GM23338 (cell line): ENCODE data around the gene GNB4. TPM values are rescaled to one million over a fixed set of nuclear protein-coding genes. Genes with fewer than 3 reads are reported as not detected.

Experiments used
- ATAC-seq: fragments of 200-7000 bp; cut with Tn5 transposase; 3 replicates; pipeline ENCODE4 v1.9.1; 2020
- DNase-seq: peaks from one replicate; pipeline ENCODE4 v3.0.0-alpha.2; 2015; ENCODE audit warnings: low spot score
- H2AFZ ChIP-seq: fragments of 200-600 bp; sonication (generic); 2 replicates; pipeline ENCODE4 v1.8.0; 2016; ENCODE audit warnings: antibody characterized with exemption, mild to moderate bottlenecking, moderate library complexity
- H3F3A ChIP-seq: fragments of 200-600 bp; sonication (generic); replicated peaks from 2 replicates; pipeline ENCODE4 v1.8.0; 2017; ENCODE audit warnings: antibody characterized with exemption, mixed run types, low read depth
- H3K27ac ChIP-seq: fragments of 200-600 bp; sonication (generic); 2 replicates; pipeline ENCODE4 v1.6.1; 2016; ENCODE audit warnings: low read depth
- H3K27me3 ChIP-seq: fragments of 200-600 bp; sonication (generic); 2 replicates; pipeline ENCODE4 v1.8.0; 2016; ENCODE audit warnings: mild to moderate bottlenecking, mixed run types, moderate library complexity; ENCODE audit not compliant: insufficient read depth
- H3K36me3 ChIP-seq: fragments of 200-600 bp; sonication (generic); 2 replicates; pipeline ENCODE4 v1.8.0; 2016; ENCODE audit warnings: mild to moderate bottlenecking; ENCODE audit not compliant: insufficient read depth
- H3K4me1 ChIP-seq: fragments of 200-600 bp; sonication (generic); 2 replicates; pipeline ENCODE4 v1.8.0; 2016; ENCODE audit warnings: mild to moderate bottlenecking, moderate library complexity; ENCODE audit not compliant: insufficient read depth
- H3K4me2 ChIP-seq: fragments of 200-600 bp; sonication (generic); 2 replicates; pipeline ENCODE4 v1.7.1; 2017; ENCODE audit warnings: mixed run types
- H3K4me3 ChIP-seq: fragments of 200-600 bp; sonication (generic); 2 replicates; pipeline ENCODE4 v1.6.1; 2016; ENCODE audit warnings: mixed run types
- H3K79me2 ChIP-seq: fragments of 200-600 bp; sonication (generic); replicated peaks from 2 replicates; pipeline ENCODE4 v1.8.0; 2017; ENCODE audit warnings: mild to moderate bottlenecking; ENCODE audit not compliant: insufficient read depth
- H3K9me2 ChIP-seq: fragments of 200-600 bp; sonication (generic); 2 replicates; pipeline ENCODE4 v1.8.0; 2017; ENCODE audit not compliant: insufficient read depth
- H4K20me1 ChIP-seq: fragments of 200-600 bp; sonication (generic); replicated peaks from 2 replicates; pipeline ENCODE4 v1.8.0; 2017; ENCODE audit warnings: mild to moderate bottlenecking; ENCODE audit not compliant: insufficient read depth
- H3K27ac Mint-ChIP-seq: 2 replicates; pipeline ENCODE4 v1.8.0; 2020; ENCODE audit warnings: inconsistent platforms, mild to moderate bottlenecking, moderate library complexity, mixed read lengths
- H3K27me3 Mint-ChIP-seq: 3 replicates; pipeline ENCODE4 v1.8.0; 2022; ENCODE audit warnings: low read depth, mild to moderate bottlenecking, moderate library complexity, mixed read lengths, inconsistent platforms; ENCODE audit not compliant: insufficient read depth, poor library complexity
- H3K36me3 Mint-ChIP-seq: 3 replicates; pipeline ENCODE4 v1.8.0; 2021; ENCODE audit warnings: low read depth, mild to moderate bottlenecking, inconsistent platforms, moderate library complexity, mixed read lengths
- H3K4me1 Mint-ChIP-seq: 3 replicates; pipeline ENCODE4 v1.8.0; 2020; ENCODE audit warnings: mild to moderate bottlenecking, inconsistent platforms, mixed read lengths
- H3K4me3 Mint-ChIP-seq: 3 replicates; pipeline ENCODE4 v1.8.0; 2021; ENCODE audit warnings: moderate library complexity, mild to moderate bottlenecking, inconsistent platforms, mixed read lengths
- H3K9me3 Mint-ChIP-seq: 3 replicates; pipeline ENCODE4 v1.8.0; 2020; ENCODE audit warnings: moderate library complexity, mild to moderate bottlenecking, inconsistent platforms, mixed read lengths
- CREB1 ChIP-seq: fragments of 250-450 bp; sonication (Bioruptor Pico); IDR thresholded peaks from 2 replicates; pipeline ENCODE4 v1.5.0; 2020; ENCODE audit warnings: low read depth, mild to moderate bottlenecking, moderate library complexity
- EZH2 ChIP-seq: fragments of 200-600 bp; sonication (generic); IDR thresholded peaks from one replicate; pipeline ENCODE4 v1.8.0; 2017; ENCODE audit warnings: antibody characterized with exemption, mild to moderate bottlenecking, low read depth; ENCODE audit not compliant: unreplicated experiment
- EZH2phosphoT487 ChIP-seq: fragments of 200-600 bp; sonication (generic); IDR thresholded peaks from one replicate; pipeline ENCODE4 v1.8.1; 2018; ENCODE audit warnings: antibody characterized with exemption; ENCODE audit not compliant: unreplicated experiment
- JUNB ChIP-seq: IDR thresholded peaks from one replicate; pipeline ENCODE4 v1.6.1; 2016; ENCODE audit warnings: antibody characterized with exemption; ENCODE audit not compliant: unreplicated experiment
- NANOG ChIP-seq: IDR thresholded peaks from 2 replicates; pipeline ENCODE4 v1.6.1; 2016; ENCODE audit warnings: antibody characterized with exemption, borderline replicate concordance
- POLR2AphosphoS5 ChIP-seq: IDR thresholded peaks from 2 replicates; pipeline ENCODE4 v1.6.1; 2016; ENCODE audit warnings: antibody characterized with exemption, low read depth
- REST ChIP-seq: IDR thresholded peaks from one replicate; pipeline ENCODE4 v1.6.1; 2018; ENCODE audit warnings: antibody characterized with exemption; ENCODE audit not compliant: unreplicated experiment
- STAT1 ChIP-seq: IDR thresholded peaks from one replicate; pipeline ENCODE4 v1.6.1; 2016; ENCODE audit warnings: antibody characterized with exemption; ENCODE audit not compliant: unreplicated experiment
- ZNF114 ChIP-seq: fragments of 250-450 bp; sonication (Bioruptor Pico); IDR thresholded peaks from 2 replicates; pipeline ENCODE4 v1.5.0; 2020; ENCODE audit warnings: mild to moderate bottlenecking, moderate library complexity
- ZNF331 ChIP-seq: fragments of 250-450 bp; sonication (Bioruptor Pico); IDR thresholded peaks from 2 replicates; pipeline ENCODE4 v1.5.0; 2020; ENCODE audit warnings: low read depth, mild to moderate bottlenecking, moderate library complexity
- ZNF462 ChIP-seq: fragments of 250-450 bp; sonication (Bioruptor Pico); IDR thresholded peaks from 2 replicates; pipeline ENCODE4 v1.5.0; 2020; ENCODE audit warnings: mild to moderate bottlenecking, moderate library complexity
- polyA plus RNA-seq: library from polyadenylated mRNA; unstranded; fragments of >200 nt; fragmentation: Nextera tagmentation; extraction: Ambion mirVana; gene quantifications from 2 replicates; pipeline ENCODE4 v1.2.1, GENCODE V29; 2016
- total RNA-seq: library from RNA; depleted of rRNA; stranded (reverse); fragments of >200 nt; shearing (Covaris generic); gene quantifications from 2 replicates; pipeline ENCODE4 v1.2.3, GENCODE V29; 2014
- TF ChIP-seq, protein P1 (sequence below), 2 experiments: fragments of 200-600 bp in 1 of 2; sonication (generic) in 1 of 2; conservative IDR thresholded peaks; 2 replicates each; pipeline versions ENCODE4 v1.5.1 to v1.6.1; 2016 to 2017; ENCODE audit warnings: antibody characterized with exemption in 2 of 2, low read depth in 2 of 2, mild to moderate bottlenecking in 2 of 2, moderate library complexity in 1 of 2
- TF ChIP-seq, protein P2 (sequence below): IDR thresholded peaks from 2 replicates; pipeline ENCODE4 v1.6.1; 2016; ENCODE audit warnings: antibody characterized with exemption

The GNB4 gene
- total and polyA plus RNA-seq, 2 experiments from 2014 or later, result 11.3 to 28.4 TPM

GRCh38 chr3:179401561-179401960 is 49.7 kb downstream of the GNB4 start:
- no peaks in the 10 kb centered on the region for H3K9me3 Mint-ChIP-seq

More at GRCh38 chr3:179401561-179401960, 49.7 kb downstream of the GNB4 start:
- H3K27ac Mint-ChIP-seq, result peak overlapping the region; percentile 87
- Histone ChIP-seq H2AFZ (no peak overlapping the region), H4K20me1 (no peaks in the 10 kb centered on the region), H3K27ac (no peak overlapping the region), H3K36me3 (no peaks in the 10 kb centered on the region), H3K9me2 (no peaks in the 10 kb centered on the region), H3K27me3 (no peaks in the 10 kb centered on the region), H3K4me2 (no peak overlapping the region), H3K4me3 (no peak overlapping the region), H3K4me1 (peaks cover 43% of the 10 kb centered on the region), H3K79me2 (no peaks in the 10 kb centered on the region), H3F3A (no peaks in the 10 kb centered on the region)
- H3K27me3 Mint-ChIP-seq, result no peaks in the 10 kb centered on the region
- no peaks in the 10 kb centered on the region for H3K36me3 Mint-ChIP-seq
- peak; percentile 26; the same call in 1 of the 3 replicates for ATAC-seq
- DNase-seq, result peak; percentile 50
- peaks cover 47% of the 10 kb centered on the region for H3K4me1 Mint-ChIP-seq
- H3K4me3 Mint-ChIP-seq, result no peak overlapping the region
- TF ChIP-seq ZNF462 (CRISPR knock-in tag), result no peak
- TF ChIP-seq REST, result no peak
- no peak for TF ChIP-seq ZNF331
- TF ChIP-seq JUNB, result no peak
- TF ChIP-seq CREB1 (CRISPR knock-in tag), result no peak
- no peak for TF ChIP-seq EZH2
- TF ChIP-seq, protein P1, sequence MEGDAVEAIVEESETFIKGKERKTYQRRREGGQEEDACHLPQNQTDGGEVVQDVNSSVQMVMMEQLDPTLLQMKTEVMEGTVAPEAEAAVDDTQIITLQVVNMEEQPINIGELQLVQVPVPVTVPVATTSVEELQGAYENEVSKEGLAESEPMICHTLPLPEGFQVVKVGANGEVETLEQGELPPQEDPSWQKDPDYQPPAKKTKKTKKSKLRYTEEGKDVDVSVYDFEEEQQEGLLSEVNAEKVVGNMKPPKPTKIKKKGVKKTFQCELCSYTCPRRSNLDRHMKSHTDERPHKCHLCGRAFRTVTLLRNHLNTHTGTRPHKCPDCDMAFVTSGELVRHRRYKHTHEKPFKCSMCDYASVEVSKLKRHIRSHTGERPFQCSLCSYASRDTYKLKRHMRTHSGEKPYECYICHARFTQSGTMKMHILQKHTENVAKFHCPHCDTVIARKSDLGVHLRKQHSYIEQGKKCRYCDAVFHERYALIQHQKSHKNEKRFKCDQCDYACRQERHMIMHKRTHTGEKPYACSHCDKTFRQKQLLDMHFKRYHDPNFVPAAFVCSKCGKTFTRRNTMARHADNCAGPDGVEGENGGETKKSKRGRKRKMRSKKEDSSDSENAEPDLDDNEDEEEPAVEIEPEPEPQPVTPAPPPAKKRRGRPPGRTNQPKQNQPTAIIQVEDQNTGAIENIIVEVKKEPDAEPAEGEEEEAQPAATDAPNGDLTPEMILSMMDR (conservative IDR thresholded peaks at IDR 0.05; ENCODE audit: low read depth in 2 of 2), result no peak
- TF ChIP-seq, protein P2, sequence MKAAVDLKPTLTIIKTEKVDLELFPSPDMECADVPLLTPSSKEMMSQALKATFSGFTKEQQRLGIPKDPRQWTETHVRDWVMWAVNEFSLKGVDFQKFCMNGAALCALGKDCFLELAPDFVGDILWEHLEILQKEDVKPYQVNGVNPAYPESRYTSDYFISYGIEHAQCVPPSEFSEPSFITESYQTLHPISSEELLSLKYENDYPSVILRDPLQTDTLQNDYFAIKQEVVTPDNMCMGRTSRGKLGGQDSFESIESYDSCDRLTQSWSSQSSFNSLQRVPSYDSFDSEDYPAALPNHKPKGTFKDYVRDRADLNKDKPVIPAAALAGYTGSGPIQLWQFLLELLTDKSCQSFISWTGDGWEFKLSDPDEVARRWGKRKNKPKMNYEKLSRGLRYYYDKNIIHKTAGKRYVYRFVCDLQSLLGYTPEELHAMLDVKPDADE, result no peak
- no peak for TF ChIP-seq ZNF114
- no peak for TF ChIP-seq EZH2phosphoT487
- TF ChIP-seq STAT1, result no peak
- no peak for TF ChIP-seq NANOG
- TF ChIP-seq POLR2AphosphoS5, result no peak
